Diencephalon (tissue), 1 donor: ENCODE measurements around the gene SPATA4. TPM values are rescaled to one million over a fixed set of nuclear protein-coding genes. Genes with fewer than 3 reads are reported as not detected.

Source experiments
- total RNA-seq: library from RNA; depleted of rRNA; stranded (reverse); fragments of >200 nt; gene quantifications from one replicate; pipeline ENCODE4 v1.2.3, GENCODE V29; 2014

The SPATA4 gene
- 2.3 TPM for total RNA-seq

DNA sequence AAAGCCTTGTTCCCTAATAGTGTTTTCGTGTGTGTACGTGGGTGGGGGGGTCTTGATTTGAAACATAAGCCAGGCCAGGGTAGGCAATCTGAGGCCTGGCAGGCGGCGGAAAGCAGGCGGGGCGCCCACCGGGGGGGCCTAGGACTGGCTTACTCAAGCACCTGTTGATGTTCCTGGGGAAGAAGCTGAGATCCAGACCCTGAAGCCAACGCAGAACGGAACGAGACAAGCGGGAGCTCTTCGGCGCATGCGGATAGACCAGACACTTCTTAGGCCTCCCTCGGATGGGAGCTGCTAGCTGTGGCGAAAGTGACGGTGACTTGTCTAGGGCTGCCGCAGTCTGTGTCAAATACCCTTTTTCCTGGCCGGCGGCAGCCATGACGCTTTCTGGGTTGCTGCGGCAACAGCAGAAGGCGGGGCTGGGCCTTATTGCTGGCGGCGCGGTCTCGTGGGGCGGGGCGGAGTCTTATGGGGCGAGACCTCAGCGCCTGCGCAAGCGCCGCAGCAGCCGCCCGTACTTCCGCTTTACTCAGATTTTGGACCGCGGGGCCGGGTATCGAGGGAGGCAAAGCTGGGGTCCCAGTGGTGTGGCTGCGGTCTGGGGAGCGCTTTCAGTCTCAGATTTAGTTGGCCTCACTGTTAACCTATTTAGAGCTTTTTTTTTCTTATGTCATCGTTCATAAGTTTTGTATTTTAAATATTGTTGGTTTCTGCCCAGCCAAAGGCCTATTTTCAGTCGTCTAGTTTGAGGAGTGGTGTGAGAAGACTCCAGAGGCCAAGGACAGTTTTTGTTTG, at the start of gene SPATA4:
SPATA4 (minus strand) TSS at position 402 of the 795 bp plus-strand sequence; CDS start at position 379, 23 bp downstream.

Other genes starting within 250 kb of the SPATA4 start
- 84.2 TPM for gene WDR17, start 129.7 kb downstream of the SPATA4 start, total RNA-seq
- 0.46 TPM for gene ASB5, start 73.6 kb upstream of the SPATA4 start, total RNA-seq
- 140 TPM for gene SPCS3, start 124.4 kb upstream of the SPATA4 start, total RNA-seq